HEK293 (cell line): ENCODE measurements around the gene AGAP5.

Experiments
- CTCF ChIA-PET: fragments of 350-600 bp; formaldehyde crosslinking; extraction: SDS; loops from one replicate; lab custom pipeline; 2021; ENCODE audit warnings: antibody characterized with exemption; lab: Yijun Ruan, JAX
- POLR2A ChIA-PET: fragments of 300-600 bp; formaldehyde crosslinking; extraction: SDS; loops from one replicate; lab custom pipeline; 2020; ENCODE audit warnings: antibody characterized with exemption, inconsistent platforms; lab: Yijun Ruan, JAX
- H3K27ac ChIP-seq: fragments of 200-500 bp; sonication (Bioruptor generic); 2 replicates; pipeline ENCODE4 v1.5.1; 2014; ENCODE audit warnings: low read depth, low read length, control low read depth, inconsistent platforms; ENCODE audit errors: extremely low read depth
- H3K36me3 ChIP-seq, 2 experiments: fragments of 200-500 bp in 1 of 2; sonication (Bioruptor generic) in 1 of 2; 1 replicate in 1 of 2; 2 replicates in 1 of 2; pipeline ENCODE4 v1.5.1; 2014 to 2017; ENCODE audit warnings: inconsistent platforms in 2 of 2, low read length in 2 of 2; ENCODE audit not compliant: control insufficient read depth in 2 of 2, insufficient read depth in 1 of 2
- H3K4me1 ChIP-seq: fragments of 200-500 bp; sonication (Bioruptor generic); 2 replicates; pipeline ENCODE4 v1.5.1; 2014; ENCODE audit warnings: mild to moderate bottlenecking, low read length, inconsistent platforms; ENCODE audit not compliant: control insufficient read depth, insufficient read depth
- H3K4me3 ChIP-seq: 2 replicates; pipeline ENCODE4 v1.5.1; 2011; ENCODE audit warnings: low read depth, mild to moderate bottlenecking, control low read depth, low read length, moderate library complexity
- H3K9me3 ChIP-seq: fragments of 200-500 bp; sonication (Bioruptor generic); 2 replicates; pipeline ENCODE4 v1.5.1; 2014; ENCODE audit warnings: low read depth, low read length, inconsistent platforms; ENCODE audit not compliant: control insufficient read depth, insufficient read depth
- FEZF1 ChIP-seq: fragments of 450-650 bp; formaldehyde crosslinking; IDR thresholded peaks from 2 replicates; pipeline ENCODE4 v1.5.1; 2016; ENCODE audit warnings: missing biosample characterization, missing genetic modification characterization
- GLI2 ChIP-seq: fragments of 450-650 bp; formaldehyde crosslinking; IDR thresholded peaks from 2 replicates; pipeline ENCODE4; 2017; ENCODE audit warnings: missing biosample characterization, missing genetic modification characterization, low read depth, borderline replicate concordance
- KLF16 ChIP-seq: fragments of 450-650 bp; formaldehyde crosslinking; IDR thresholded peaks from 2 replicates; pipeline ENCODE4 v1.5.1; 2017; ENCODE audit warnings: missing biosample characterization, missing genetic modification characterization
- PRDM1 ChIP-seq: fragments of 450-650 bp; formaldehyde crosslinking; IDR thresholded peaks from 2 replicates; pipeline ENCODE4; 2016; ENCODE audit warnings: missing biosample characterization, missing genetic modification characterization
- SCRT1 ChIP-seq: fragments of 450-650 bp; formaldehyde crosslinking; IDR thresholded peaks from 2 replicates; pipeline ENCODE4 v1.5.1; 2016; ENCODE audit warnings: missing biosample characterization, missing genetic modification characterization, borderline replicate concordance
- ZBTB7A ChIP-seq: fragments of 450-650 bp; formaldehyde crosslinking; IDR thresholded peaks from 2 replicates; pipeline ENCODE4 v1.5.1; 2016; ENCODE audit warnings: low read depth, missing biosample characterization, missing genetic modification characterization
- ZNF121 ChIP-seq: fragments of 450-650 bp; formaldehyde crosslinking; IDR thresholded peaks from 2 replicates; pipeline ENCODE4 v1.5.1; 2016; ENCODE audit warnings: missing biosample characterization, missing genetic modification characterization
- ZNF133 ChIP-seq: fragments of 450-650 bp; formaldehyde crosslinking; IDR thresholded peaks from 2 replicates; pipeline ENCODE4 v1.5.1; 2016; ENCODE audit warnings: missing biosample characterization, missing genetic modification characterization
- ZNF292 ChIP-seq: fragments of 450-650 bp; formaldehyde crosslinking; IDR thresholded peaks from 2 replicates; pipeline ENCODE4 v1.5.1; 2016; ENCODE audit warnings: low read depth, missing biosample characterization, missing genetic modification characterization, borderline replicate concordance
- ZNF324 ChIP-seq: fragments of 450-650 bp; formaldehyde crosslinking; IDR thresholded peaks from 2 replicates; pipeline ENCODE4 v1.5.1; 2016; ENCODE audit warnings: missing biosample characterization, missing genetic modification characterization
- ZNF423 ChIP-seq: fragments of 450-650 bp; formaldehyde crosslinking; IDR thresholded peaks from 2 replicates; pipeline ENCODE4 v1.5.1; 2016; ENCODE audit warnings: missing biosample characterization, missing genetic modification characterization
- ZNF596 ChIP-seq: fragments of 450-650 bp; IDR thresholded peaks from 2 replicates; pipeline ENCODE4 v1.5.0; 2018; ENCODE audit warnings: missing biosample characterization, mild to moderate bottlenecking, missing genetic modification characterization, moderate library complexity
- ZNF747 ChIP-seq: fragments of 450-650 bp; formaldehyde crosslinking; IDR thresholded peaks from 2 replicates; pipeline ENCODE4 v1.5.1; 2016; ENCODE audit warnings: missing biosample characterization, missing genetic modification characterization
- ZNF785 ChIP-seq: fragments of 450-650 bp; formaldehyde crosslinking; IDR thresholded peaks from 2 replicates; pipeline ENCODE4 v1.5.1; 2016; ENCODE audit warnings: missing biosample characterization, missing genetic modification characterization
- ZNF792 ChIP-seq: fragments of 450-650 bp; formaldehyde crosslinking; IDR thresholded peaks from 2 replicates; pipeline ENCODE4 v1.5.1; 2016; ENCODE audit warnings: missing biosample characterization, missing genetic modification characterization
- TF ChIP-seq, protein P1 (sequence below): fragments of 450-650 bp; formaldehyde crosslinking; conservative IDR thresholded peaks from 2 replicates; pipeline ENCODE4 v1.5.1; 2016; ENCODE audit warnings: low read depth, missing biosample characterization, missing genetic modification characterization
- TF ChIP-seq, protein P2 (sequence below): fragments of 450-650 bp; formaldehyde crosslinking; IDR thresholded peaks from 2 replicates; pipeline ENCODE4 v1.5.1; 2017; ENCODE audit warnings: missing biosample characterization, missing genetic modification characterization
- TF ChIP-seq, protein P3 (sequence below): fragments of 450-650 bp; formaldehyde crosslinking; IDR thresholded peaks from 2 replicates; pipeline ENCODE4 v1.5.1; 2017; ENCODE audit warnings: missing biosample characterization, missing genetic modification characterization
- TF ChIP-seq, protein P4 (sequence below): fragments of 450-650 bp; formaldehyde crosslinking; IDR thresholded peaks from 2 replicates; pipeline ENCODE4 v1.5.1; 2016; ENCODE audit warnings: missing biosample characterization, missing genetic modification characterization
- TF ChIP-seq, protein P5 (sequence below): fragments of 450-650 bp; formaldehyde crosslinking; IDR thresholded peaks from 2 replicates; pipeline ENCODE4 v1.5.1; 2016; ENCODE audit warnings: missing biosample characterization, missing genetic modification characterization

AGAP5 gene

DNA sequence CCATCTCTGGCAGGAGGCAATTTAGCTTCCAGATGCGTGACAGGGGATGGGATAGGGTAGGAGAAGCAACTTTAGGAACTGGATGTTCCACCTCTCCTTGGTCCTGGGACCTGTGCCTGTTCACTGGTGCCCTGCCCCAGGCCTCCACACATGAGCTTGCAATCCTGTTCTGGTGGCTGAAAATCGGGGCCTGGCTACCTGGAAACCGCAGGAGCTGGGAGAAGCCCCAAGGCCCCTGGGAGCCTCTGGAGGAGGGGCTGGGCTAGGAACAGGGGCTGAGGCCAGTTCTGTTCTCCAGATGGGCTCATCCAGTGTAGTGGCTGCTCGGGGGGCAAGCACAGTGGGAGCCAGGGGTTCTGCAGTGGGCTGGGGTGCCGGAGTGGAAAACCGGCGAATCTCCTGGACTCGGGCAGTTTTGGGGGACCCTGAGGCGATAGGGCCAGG is 51.3 kb downstream of the AGAP5 start:
- no peak overlapping the region for H3K27ac ChIP-seq
- no peaks in the 10 kb centered on the region for H3K36me3 ChIP-seq
- H3K4me3 ChIP-seq: no peak overlapping the region
- H3K4me1 ChIP-seq: no peaks in the 10 kb centered on the region
- no peaks in the 10 kb centered on the region for H3K9me3 ChIP-seq
- TF ChIP-seq ZNF324 (tag by site-specific recombination) (no peak), ZBTB7A (tag by site-specific recombination) (no peak), ZNF423 (tag by site-specific recombination) (no peak)
- CTCF ChIA-PET: interaction anchor here (1.0 to 9.1 kb wide), 2 partner anchors 52 to 117 kb away, joined by 3 to 168 read pairs; no protein-coding TSS in a partner anchor
- POLR2A ChIA-PET: no interaction called here

DNA sequence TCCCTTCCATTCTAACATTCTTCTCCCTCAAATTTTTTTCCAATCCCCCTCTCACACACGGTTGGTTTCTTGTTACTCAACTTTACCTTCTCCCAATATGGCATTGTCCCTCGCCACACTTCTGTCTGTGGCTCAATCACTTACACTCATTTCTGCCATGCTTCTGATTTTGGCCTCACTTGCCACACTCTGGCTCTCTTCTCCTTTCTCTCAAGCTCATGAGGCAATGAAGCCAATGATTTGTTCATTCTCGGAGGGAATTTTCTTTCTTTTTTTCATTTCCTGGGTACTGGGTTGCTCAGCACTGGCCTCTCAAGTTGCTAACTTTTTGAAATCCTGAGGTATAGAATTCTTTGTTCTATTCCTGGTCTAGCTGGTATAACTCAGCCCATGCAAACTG is 52.7 kb downstream of the AGAP5 start:
- no peaks in the 10 kb centered on the region for H3K36me3 ChIP-seq
- H3K9me3 ChIP-seq: no peaks in the 10 kb centered on the region
- H3K4me3 ChIP-seq: no peak overlapping the region
- TF ChIP-seq ZNF596 (tag by site-specific recombination): no peak
- TF ChIP-seq, protein P1, sequence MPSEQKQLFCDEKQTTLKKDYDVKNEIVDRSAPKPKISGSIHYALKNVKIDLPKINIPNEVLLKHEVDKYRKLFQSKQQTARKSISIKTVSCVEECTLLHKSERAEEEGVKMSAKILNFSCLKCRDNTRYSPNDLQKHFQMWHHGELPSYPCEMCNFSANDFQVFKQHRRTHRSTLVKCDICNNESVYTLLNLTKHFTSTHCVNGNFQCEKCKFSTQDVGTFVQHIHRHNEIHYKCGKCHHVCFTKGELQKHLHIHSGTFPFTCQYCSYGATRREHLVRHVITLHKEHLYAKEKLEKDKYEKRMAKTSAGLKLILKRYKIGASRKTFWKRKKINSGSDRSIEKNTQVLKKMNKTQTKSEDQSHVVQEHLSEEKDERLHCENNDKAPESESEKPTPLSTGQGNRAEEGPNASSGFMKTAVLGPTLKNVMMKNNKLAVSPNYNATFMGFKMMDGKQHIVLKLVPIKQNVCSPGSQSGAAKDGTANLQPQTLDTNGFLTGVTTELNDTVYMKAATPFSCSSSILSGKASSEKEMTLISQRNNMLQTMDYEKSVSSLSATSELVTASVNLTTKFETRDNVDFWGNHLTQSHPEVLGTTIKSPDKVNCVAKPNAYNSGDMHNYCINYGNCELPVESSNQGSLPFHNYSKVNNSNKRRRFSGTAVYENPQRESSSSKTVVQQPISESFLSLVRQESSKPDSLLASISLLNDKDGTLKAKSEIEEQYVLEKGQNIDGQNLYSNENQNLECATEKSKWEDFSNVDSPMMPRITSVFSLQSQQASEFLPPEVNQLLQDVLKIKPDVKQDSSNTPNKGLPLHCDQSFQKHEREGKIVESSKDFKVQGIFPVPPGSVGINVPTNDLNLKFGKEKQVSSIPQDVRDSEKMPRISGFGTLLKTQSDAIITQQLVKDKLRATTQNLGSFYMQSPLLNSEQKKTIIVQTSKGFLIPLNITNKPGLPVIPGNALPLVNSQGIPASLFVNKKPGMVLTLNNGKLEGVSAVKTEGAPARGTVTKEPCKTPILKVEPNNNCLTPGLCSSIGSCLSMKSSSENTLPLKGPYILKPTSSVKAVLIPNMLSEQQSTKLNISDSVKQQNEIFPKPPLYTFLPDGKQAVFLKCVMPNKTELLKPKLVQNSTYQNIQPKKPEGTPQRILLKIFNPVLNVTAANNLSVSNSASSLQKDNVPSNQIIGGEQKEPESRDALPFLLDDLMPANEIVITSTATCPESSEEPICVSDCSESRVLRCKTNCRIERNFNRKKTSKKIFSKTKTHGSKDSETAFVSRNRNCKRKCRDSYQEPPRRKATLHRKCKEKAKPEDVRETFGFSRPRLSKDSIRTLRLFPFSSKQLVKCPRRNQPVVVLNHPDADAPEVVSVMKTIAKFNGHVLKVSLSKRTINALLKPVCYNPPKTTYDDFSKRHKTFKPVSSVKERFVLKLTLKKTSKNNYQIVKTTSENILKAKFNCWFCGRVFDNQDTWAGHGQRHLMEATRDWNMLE: no peak
- no peak for TF ChIP-seq KLF16 (tag by site-specific recombination)
- no peak for TF ChIP-seq ZNF292 (tag by site-specific recombination)
- no peak for TF ChIP-seq FEZF1 (tag by site-specific recombination)
- TF ChIP-seq ZNF785 (tag by site-specific recombination): no peak
- TF ChIP-seq ZBTB7A (tag by site-specific recombination): no peak
- TF ChIP-seq, protein P2, sequence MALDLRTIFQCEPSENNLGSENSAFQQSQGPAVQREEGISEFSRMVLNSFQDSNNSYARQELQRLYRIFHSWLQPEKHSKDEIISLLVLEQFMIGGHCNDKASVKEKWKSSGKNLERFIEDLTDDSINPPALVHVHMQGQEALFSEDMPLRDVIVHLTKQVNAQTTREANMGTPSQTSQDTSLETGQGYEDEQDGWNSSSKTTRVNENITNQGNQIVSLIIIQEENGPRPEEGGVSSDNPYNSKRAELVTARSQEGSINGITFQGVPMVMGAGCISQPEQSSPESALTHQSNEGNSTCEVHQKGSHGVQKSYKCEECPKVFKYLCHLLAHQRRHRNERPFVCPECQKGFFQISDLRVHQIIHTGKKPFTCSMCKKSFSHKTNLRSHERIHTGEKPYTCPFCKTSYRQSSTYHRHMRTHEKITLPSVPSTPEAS (tag by site-specific recombination): no peak
- no peak for TF ChIP-seq GLI2
- no peak for TF ChIP-seq ZNF792 (tag by site-specific recombination)
- TF ChIP-seq, protein P3, sequence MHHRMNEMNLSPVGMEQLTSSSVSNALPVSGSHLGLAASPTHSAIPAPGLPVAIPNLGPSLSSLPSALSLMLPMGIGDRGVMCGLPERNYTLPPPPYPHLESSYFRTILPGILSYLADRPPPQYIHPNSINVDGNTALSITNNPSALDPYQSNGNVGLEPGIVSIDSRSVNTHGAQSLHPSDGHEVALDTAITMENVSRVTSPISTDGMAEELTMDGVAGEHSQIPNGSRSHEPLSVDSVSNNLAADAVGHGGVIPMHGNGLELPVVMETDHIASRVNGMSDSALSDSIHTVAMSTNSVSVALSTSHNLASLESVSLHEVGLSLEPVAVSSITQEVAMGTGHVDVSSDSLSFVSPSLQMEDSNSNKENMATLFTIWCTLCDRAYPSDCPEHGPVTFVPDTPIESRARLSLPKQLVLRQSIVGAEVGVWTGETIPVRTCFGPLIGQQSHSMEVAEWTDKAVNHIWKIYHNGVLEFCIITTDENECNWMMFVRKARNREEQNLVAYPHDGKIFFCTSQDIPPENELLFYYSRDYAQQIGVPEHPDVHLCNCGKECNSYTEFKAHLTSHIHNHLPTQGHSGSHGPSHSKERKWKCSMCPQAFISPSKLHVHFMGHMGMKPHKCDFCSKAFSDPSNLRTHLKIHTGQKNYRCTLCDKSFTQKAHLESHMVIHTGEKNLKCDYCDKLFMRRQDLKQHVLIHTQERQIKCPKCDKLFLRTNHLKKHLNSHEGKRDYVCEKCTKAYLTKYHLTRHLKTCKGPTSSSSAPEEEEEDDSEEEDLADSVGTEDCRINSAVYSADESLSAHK: no peak
- TF ChIP-seq PRDM1 (tag by site-specific recombination): no peak
- TF ChIP-seq ZNF133 (tag by site-specific recombination): no peak
- no peak for TF ChIP-seq SCRT1
- TF ChIP-seq, protein P4, sequence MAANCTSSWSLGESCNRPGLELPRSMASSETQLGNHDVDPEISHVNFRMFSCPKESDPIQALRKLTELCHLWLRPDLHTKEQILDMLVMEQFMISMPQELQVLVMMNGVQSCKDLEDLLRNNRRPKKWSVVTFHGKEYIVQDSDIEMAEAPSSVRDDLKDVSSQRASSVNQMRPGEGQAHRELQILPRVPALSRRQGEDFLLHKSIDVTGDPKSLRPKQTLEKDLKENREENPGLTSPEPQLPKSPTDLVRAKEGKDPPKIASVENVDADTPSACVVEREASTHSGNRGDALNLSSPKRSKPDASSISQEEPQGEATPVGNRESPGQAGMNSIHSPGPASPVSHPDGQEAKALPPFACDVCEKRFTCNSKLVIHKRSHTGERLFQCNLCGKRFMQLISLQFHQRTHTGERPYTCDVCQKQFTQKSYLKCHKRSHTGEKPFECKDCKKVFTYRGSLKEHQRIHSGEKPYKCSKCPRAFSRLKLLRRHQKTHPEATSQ (tag by site-specific recombination): no peak
- TF ChIP-seq, protein P5, sequence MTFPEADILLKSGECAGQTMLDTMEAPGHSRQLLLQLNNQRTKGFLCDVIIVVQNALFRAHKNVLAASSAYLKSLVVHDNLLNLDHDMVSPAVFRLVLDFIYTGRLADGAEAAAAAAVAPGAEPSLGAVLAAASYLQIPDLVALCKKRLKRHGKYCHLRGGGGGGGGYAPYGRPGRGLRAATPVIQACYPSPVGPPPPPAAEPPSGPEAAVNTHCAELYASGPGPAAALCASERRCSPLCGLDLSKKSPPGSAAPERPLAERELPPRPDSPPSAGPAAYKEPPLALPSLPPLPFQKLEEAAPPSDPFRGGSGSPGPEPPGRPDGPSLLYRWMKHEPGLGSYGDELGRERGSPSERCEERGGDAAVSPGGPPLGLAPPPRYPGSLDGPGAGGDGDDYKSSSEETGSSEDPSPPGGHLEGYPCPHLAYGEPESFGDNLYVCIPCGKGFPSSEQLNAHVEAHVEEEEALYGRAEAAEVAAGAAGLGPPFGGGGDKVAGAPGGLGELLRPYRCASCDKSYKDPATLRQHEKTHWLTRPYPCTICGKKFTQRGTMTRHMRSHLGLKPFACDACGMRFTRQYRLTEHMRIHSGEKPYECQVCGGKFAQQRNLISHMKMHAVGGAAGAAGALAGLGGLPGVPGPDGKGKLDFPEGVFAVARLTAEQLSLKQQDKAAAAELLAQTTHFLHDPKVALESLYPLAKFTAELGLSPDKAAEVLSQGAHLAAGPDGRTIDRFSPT (tag by site-specific recombination): no peak
- TF ChIP-seq ZNF747 (tag by site-specific recombination): no peak
- no peak for TF ChIP-seq ZNF121
- TF ChIP-seq, all 188 proteins: peak for 0
- Histone ChIP-seq H3K4me1 (no peaks in the 10 kb centered on the region), H3K27ac (no peak overlapping the region)
- ChIA-PET POLR2A (no interaction called here), CTCF (interaction anchor here (0.8 to 9.1 kb wide), 8 partner anchors 10 to 233 kb away, joined by 3 to 168 read pairs (median 6); no protein-coding TSS in a partner anchor)
